MM.1S (cell line): ENCODE results near the gene AHCYL2.
A peak's percentile ranks its signal among the peaks of the same experiment; 100 is the strongest.

Experiments used
- EZH2 ChIP-seq: fragments of 300-600 bp; sonication (generic); optimal IDR thresholded peaks from 2 replicates; pipeline ENCODE3; 2017; ENCODE audit warnings: low read depth, mild to moderate bottlenecking, antibody characterized with exemption, low read length, mixed read lengths
- TF ChIP-seq, protein P1 (sequence below): fragments of 300-600 bp; sonication (generic); IDR thresholded peaks from 2 replicates; pipeline ENCODE4 v1.5.1; 2016; ENCODE audit warnings: antibody characterized with exemption, low read length, mixed read lengths

DNA sequence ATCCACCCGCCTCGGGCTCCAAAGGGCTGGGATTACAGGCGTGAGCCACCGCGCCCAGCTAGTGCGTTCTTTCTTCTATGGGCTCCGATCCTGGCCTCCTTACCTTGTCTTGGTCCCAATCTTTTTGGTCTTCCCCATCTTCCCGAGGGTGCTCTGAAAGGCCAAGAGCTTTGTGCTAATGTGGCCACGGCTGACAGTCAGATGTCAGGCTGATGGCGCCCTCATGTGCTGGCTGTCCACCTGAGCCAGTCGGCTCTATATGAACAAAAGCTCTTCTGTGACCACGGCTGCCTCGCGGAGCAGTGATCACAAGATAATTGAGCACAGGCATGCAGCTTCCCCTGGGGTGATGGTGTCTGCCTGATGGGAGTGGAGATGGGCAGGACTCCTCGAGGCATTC, 11.0 kb upstream of the AHCYL2 start:
- TF ChIP-seq, protein P1, sequence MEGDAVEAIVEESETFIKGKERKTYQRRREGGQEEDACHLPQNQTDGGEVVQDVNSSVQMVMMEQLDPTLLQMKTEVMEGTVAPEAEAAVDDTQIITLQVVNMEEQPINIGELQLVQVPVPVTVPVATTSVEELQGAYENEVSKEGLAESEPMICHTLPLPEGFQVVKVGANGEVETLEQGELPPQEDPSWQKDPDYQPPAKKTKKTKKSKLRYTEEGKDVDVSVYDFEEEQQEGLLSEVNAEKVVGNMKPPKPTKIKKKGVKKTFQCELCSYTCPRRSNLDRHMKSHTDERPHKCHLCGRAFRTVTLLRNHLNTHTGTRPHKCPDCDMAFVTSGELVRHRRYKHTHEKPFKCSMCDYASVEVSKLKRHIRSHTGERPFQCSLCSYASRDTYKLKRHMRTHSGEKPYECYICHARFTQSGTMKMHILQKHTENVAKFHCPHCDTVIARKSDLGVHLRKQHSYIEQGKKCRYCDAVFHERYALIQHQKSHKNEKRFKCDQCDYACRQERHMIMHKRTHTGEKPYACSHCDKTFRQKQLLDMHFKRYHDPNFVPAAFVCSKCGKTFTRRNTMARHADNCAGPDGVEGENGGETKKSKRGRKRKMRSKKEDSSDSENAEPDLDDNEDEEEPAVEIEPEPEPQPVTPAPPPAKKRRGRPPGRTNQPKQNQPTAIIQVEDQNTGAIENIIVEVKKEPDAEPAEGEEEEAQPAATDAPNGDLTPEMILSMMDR: peak; percentile 43
- no peak for TF ChIP-seq EZH2
